DMS53 (cell line): ENCODE measurements around the gene FAM120B.

ENCODE experiments used
- DNase-seq: peaks from one replicate; lab custom pipeline; 2025; lab: John Stamatoyannopoulos, UW

The FAM120B gene

DNA sequence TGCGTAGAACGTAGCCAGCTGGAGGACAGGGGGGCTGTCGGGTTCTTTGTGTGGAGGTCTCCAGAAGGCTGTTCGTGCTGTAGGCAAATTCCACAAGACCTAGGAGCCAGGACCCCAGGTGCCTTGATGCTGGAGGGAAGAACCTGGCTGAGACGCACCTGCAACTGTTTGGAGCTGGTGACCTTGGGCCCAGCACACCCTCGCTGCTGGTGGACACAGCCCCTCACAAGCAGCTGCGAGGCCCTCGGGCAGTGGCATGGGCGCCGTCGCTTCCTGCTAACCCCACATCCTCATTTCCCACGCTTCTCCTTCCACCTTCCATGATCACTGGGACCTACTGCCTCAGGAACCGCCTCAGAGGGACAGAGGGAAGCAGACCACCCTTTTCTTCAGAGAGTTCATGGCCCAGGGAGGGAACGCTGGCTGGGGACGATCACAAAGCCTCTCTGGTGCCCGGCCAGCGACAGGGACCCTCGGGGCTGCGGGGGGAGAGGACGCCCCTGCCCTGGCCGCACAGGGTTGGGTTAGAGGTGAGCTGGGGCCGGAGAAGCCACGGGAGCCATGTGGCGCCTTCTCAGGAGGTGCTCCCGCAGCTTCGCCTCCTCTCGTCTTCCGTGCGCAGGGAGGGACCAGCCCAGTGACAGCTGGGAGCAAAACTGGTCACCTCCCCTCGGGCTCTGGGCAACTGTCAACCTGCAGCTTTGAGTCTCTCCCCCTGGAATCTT is 34.1 kb upstream of the FAM120B start:
- no peak for DNase-seq

DNA sequence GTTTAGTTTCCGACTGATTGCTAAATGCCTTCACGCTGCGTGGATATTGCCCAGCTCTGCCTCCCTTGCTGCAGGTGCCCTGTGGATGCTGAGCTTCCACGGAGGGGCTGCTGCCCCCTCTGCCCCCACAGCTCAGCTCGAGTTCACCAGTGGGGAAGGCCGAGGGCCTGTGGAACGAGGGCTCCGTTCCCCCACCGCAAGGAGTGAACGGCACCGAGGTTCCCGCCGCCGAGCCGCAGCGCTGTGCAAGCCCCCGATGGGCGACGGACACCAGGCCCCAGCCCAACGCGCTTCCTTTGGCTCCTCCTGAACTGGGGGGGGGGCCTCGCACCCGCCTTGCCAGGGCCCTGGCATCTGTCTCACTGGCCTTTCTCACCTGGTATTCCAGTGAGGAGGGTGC is 33.4 kb upstream of the FAM120B start:
- no peak for DNase-seq

GRCh38 chr6:170273681-170274080 is 32.9 kb upstream of the FAM120B start:
- no peak for DNase-seq

DNA sequence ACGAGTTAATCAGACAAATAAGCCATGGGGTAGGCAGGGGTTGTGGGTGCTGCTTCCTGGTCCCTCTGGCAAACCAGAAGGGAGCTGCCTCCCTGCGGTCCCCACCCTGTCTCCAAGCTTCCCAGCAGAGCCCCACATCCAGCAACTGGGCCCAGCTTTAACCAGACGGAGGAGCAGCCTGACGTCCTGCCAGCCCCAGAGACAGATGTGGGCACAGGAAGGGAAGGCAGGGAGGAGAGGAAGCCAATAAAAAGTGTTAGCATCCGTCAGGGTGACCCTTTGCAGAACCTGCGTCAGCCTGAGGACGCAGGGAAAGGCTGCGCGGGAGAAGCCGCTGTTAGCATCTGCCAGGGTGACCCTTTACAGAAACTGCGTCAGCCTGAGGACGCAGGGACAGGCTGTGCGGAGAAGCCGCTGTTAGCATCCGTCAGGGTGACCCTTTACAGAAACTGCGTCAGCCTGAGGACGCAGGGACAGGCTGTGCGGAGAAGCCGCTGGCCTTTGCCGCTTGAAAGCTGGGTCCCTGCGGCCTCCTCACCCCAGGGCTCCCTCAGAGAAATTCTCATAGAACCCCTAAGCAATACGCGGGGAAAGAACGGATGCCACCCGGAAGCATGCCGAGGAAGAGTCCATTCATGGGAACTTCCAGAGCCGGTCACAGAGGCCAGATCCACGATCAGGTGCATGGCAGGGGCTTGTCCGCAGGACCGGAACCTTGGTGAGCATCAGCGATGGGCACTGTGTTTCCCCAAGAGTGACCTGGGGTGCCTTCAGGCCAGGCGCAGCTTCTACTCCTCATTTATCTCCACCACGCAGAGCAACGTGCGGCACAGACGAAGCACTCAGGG is 31.6 kb upstream of the FAM120B start:
- no peak for DNase-seq

DNA sequence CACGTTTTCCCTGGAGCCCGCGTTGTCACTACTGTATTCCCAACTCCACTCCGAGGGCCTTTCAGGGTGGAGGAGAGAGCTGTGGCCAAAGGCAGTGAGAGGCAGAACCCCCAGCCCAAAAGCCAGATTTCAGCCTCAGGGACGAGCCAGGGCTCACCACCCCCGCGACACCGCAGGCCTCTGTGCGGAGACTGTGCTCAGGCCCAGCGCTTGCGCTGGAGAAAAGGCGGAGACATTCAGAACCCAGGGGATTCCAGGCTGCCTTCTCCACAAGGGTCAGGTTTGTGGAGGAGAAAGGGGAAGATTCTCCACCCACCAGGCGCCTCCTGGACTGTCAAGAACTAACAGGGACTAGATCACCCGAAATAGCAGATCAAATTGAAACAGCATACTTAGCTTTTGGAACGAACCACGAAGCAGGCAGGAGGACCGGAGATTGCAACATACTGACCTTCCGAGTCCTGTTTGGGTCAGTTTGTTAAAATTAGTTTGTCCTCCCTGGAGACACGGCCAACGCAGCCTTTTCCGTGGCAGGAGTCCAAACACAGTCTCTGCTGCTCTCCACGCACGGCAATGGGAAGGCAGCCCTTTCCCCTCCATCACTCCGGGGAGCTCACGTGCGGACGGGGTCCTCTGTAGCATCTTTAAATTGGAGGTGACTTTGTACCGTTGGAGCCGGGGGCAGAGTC is 30.0 kb upstream of the FAM120B start:
- no peak for DNase-seq

- no peak for DNase-seq
These were observed 28.4 kb upstream of the FAM120B start for GRCh38 chr6:170277893-170278742.

GRCh38 chr6:170278743-170279094 is 27.8 kb upstream of the FAM120B start:
- DNase-seq = no peak

- DNase-seq = no peak
These were observed 27.1 kb upstream of the FAM120B start for GRCh38 chr6:170279426-170279825.

GRCh38 chr6:170279977-170280688 is 26.4 kb upstream of the FAM120B start:
- DNase-seq = peak; percentile 96

GRCh38 chr6:170280689-170281045 is 25.9 kb upstream of the FAM120B start:
- DNase-seq = no peak

- DNase-seq = peak; percentile 75
These were observed 24.9 kb upstream of the FAM120B start for GRCh38 chr6:170281331-170282292.

- DNase-seq = peak; percentile 46
These were observed 23.9 kb upstream of the FAM120B start for GRCh38 chr6:170282512-170283158.

DNA sequence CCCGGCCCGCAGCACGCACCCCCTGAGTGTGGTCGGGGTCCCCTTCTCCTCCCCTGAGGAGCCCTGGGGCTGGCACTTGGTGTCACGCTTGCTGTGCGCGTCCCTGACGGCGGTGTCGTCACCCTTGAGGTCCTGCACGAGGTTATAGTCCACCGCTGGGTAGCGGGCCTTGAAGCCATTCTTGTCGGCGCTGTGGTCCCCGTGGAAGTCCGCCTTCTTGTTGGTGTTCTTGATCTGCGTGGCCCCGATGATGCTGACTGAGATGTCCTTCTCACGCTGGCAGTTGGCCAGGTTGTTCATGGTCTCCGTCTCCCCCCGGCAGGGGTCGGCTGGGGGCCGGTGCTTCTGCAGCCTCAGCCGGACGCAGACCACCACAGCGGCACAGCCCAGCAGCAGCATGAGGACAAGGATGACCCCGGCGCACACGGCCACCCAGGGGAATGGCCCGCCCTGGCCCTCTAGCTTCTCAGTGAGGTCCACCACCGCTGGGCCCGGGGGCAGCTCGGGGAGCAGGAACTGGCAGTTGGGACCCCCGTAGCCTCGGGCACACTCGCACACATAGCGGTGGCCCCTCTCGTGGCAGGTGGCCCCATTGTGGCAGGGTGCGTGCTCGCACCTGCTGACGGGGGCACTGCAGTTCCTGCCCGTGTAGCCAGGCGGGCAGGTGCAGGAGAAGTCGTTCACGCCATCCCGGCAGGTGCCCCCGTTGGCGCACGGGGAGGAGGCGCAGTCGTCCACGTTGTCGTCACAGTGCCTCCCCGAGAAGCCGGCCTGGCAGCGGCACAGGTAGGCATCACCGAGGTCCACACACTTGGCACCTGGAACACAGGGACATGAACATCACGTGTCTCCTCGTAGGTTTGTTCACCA is 23.1 kb upstream of the FAM120B start:
- DNase-seq = peak; percentile 49

- peak; percentile 49 for DNase-seq
These were observed 22.3 kb upstream of the FAM120B start for GRCh38 chr6:170284126-170284773.

GRCh38 chr6:170284866-170285469 is 21.6 kb upstream of the FAM120B start:
- peak; percentile 37 for DNase-seq

DNA sequence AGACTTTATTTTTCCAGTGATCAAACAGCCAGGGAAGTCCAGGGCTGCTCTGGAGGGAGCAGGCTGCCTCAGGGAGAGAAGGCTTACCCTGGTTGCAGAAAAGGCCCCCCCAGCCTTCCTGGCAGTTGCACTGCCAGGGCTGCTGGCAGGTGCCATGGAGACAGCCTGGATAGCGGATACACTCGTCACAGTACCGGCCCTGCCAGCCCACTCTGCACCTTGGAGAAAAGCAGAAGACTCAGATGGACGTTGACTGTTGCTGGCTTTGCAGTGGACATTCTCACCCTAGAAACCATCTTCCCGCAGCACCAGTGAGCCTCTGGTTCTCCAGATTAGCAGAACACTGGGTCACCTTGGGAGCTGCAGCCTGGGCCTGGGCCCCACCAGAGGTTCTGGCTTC is 21.1 kb upstream of the FAM120B start:
- peak; percentile 37 for DNase-seq

DNA sequence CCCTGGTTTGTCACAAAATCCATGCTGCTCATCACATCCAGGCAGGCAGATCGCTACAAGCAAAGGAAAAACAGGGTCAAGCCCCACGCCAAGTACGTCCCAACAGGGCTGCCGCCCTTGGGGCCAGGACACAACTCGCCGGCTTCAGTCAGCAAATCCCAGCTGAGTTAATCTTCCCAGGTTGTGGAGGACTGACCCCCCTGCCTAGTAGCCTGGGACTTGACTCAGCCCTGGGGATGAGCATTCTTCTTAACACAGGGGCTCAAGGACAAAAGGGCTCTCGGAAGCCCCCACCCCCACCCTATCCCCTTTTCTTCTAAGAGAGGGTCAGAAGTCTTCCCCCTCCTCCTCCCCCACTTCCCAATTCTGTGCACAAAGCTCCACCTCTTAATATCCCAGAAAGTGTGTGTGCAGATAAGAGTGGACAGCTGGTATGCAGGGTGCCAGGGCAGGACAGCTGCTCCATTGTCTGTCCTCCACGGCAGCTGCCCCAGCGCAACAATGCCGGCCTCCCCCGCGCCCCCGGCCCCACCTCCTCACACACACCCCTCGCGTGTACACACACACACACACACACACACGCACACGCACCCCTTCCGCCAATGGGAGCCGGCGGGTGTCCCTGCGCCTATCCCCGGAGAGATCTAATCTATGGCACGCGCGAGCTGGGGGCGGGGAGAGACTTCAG is 20.2 kb upstream of the FAM120B start:
- peak; percentile 85 for DNase-seq
